Measurements from ENCODE around the gene CLCF1. TPM values are rescaled to one million over a fixed set of nuclear protein-coding genes. Genes with fewer than 3 reads are reported as not detected.

CLCF1 gene
- total and polyA plus RNA-seq, 2 of the 13 experiments (the other 11 are each of a cell fraction or from before 2014, with no cell fraction given), result 0.49 to 0.78 TPM

DNA sequence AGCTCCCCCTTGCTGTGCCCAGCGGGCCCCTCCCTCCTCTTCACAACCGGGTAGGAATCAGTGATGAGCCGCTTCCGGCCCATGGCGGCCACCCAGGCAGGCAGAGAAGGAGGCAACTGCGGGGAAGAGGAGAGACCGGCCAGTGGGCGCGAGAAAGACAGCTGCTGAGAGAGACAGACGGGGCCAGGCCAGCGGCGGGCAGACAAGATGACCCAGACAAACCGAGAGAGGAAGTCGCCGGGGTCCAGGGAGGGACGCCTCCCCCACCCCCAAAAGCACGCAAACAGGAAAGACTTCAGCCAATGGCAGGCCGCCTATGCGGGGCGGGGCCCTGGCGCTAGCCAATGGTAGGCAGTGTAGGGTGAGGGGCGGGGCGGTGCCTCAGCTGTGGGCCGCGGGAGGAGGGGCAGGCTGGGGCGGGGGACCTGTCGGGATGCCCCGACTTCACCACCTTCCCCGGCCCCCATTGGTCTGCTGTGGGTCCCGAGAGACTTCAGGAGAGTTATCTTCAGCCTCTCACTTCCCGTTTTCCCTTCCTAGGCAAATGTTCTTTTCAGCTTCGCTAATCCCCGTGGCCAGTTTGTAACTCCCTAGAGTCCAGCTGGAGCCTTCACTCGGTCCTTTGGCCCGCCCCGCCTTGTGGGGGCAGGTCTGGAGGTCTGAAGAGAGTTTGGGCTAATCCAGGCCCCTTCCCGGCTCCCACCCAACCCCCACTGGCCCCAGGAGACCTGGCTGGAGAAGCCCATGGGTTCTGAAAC, 19.9 kb downstream of the CLCF1 start, which contains the start of gene POLD4 (continued):
- TF ChIP-seq ZNF367 (CRISPR knock-in tag; IDR thresholded peaks at IDR 0.05; ENCODE audit: borderline replicate concordance) (no peak), ZNF891 (CRISPR knock-in tag; IDR thresholded peaks at IDR 0.05) (peak; percentile 42; the same call in 1 of the 2 replicates), ZNF563 (CRISPR knock-in tag; IDR thresholded peaks at IDR 0.05) (no peak), POLR2AphosphoS5 (IDR thresholded peaks at IDR 0.05; ENCODE audit: low read depth, low read length) (peak; percentile 61), SP1 (IDR thresholded peaks at IDR 0.05) (no peak), SP1 (CRISPR knock-in tag; IDR thresholded peaks at IDR 0.05) (peak; percentile 86), MAFG (CRISPR knock-in tag; IDR thresholded peaks at IDR 0.05) (no peak), ZNF430 (CRISPR knock-in tag; IDR thresholded peaks at IDR 0.05) (no peak), TCF12 (IDR thresholded peaks at IDR 0.05) (no peak), TCF12 (CRISPR knock-in tag; IDR thresholded peaks at IDR 0.05) (peak; percentile 65; the same call in 1 of the 2 replicates), ZSCAN22 (CRISPR knock-in tag; IDR thresholded peaks at IDR 0.05) (no peak), LCORL (IDR thresholded peaks at IDR 0.05) (0 out of 2 replicates have a peak, but pooled peaks have one; percentile 11), LCORL (CRISPR knock-in tag; IDR thresholded peaks at IDR 0.05) (peak; percentile 65; the same call in 1 of the 2 replicates), ZNF317 (CRISPR knock-in tag; IDR thresholded peaks at IDR 0.05) (0 out of 2 replicates have a peak, but pooled peaks have one; percentile 46), TEAD2 (CRISPR knock-in tag; IDR thresholded peaks at IDR 0.05) (no peak), MEIS1 (CRISPR knock-in tag; IDR thresholded peaks at IDR 0.05; ENCODE audit: borderline replicate concordance) (peak; percentile 54; the same call in 1 of the 2 replicates), SRSF1 (optimal IDR thresholded peaks at IDR 0.05; ENCODE audit: low read depth, low read length) (peak; percentile 85), ZMAT3 (CRISPR knock-in tag; conservative IDR thresholded peaks at IDR 0.05) (peak; percentile 67; the same call in 1 of the 2 replicates), SIN3A (IDR thresholded peaks at IDR 0.05; ENCODE audit: borderline replicate concordance, low read depth, low read length) (peak; percentile 69; the same call in 1 of the 2 replicates), HNF4A (CRISPR knock-in tag; IDR thresholded peaks at IDR 0.05) (peak; percentile 4; the same call in 1 of the 2 replicates), MXI1 (IDR thresholded peaks at IDR 0.05; ENCODE audit: borderline replicate concordance, low read depth, low read length) (peak; percentile 43; the same call in 1 of the 3 replicates), ELF3 (CRISPR knock-in tag; IDR thresholded peaks at IDR 0.05) (peak; percentile 65), AGO2 (optimal IDR thresholded peaks at IDR 0.05; ENCODE audit: low read depth, low read length) (no peak), GABPB1 (CRISPR knock-in tag; IDR thresholded peaks at IDR 0.05) (peak; percentile 86)
- TF ChIP-seq, protein P1, sequence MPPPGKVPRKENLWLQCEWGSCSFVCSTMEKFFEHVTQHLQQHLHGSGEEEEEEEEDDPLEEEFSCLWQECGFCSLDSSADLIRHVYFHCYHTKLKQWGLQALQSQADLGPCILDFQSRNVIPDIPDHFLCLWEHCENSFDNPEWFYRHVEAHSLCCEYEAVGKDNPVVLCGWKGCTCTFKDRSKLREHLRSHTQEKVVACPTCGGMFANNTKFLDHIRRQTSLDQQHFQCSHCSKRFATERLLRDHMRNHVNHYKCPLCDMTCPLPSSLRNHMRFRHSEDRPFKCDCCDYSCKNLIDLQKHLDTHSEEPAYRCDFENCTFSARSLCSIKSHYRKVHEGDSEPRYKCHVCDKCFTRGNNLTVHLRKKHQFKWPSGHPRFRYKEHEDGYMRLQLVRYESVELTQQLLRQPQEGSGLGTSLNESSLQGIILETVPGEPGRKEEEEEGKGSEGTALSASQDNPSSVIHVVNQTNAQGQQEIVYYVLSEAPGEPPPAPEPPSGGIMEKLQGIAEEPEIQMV (CRISPR knock-in tag; IDR thresholded peaks at IDR 0.05; ENCODE audit: low read depth), result no peak
- TF ChIP-seq, protein P2, sequence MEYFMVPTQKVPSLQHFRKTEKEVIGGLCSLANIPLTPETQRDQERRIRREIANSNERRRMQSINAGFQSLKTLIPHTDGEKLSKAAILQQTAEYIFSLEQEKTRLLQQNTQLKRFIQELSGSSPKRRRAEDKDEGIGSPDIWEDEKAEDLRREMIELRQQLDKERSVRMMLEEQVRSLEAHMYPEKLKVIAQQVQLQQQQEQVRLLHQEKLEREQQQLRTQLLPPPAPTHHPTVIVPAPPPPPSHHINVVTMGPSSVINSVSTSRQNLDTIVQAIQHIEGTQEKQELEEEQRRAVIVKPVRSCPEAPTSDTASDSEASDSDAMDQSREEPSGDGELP (IDR thresholded peaks at IDR 0.05; ENCODE audit: borderline replicate concordance, low read depth), result peak; percentile 93
- TF ChIP-seq, protein P3, sequence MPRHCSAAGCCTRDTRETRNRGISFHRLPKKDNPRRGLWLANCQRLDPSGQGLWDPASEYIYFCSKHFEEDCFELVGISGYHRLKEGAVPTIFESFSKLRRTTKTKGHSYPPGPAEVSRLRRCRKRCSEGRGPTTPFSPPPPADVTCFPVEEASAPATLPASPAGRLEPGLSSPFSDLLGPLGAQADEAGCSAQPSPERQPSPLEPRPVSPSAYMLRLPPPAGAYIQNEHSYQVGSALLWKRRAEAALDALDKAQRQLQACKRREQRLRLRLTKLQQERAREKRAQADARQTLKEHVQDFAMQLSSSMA (CRISPR knock-in tag; IDR thresholded peaks at IDR 0.05), result no peak
- TF ChIP-seq, protein P4, sequence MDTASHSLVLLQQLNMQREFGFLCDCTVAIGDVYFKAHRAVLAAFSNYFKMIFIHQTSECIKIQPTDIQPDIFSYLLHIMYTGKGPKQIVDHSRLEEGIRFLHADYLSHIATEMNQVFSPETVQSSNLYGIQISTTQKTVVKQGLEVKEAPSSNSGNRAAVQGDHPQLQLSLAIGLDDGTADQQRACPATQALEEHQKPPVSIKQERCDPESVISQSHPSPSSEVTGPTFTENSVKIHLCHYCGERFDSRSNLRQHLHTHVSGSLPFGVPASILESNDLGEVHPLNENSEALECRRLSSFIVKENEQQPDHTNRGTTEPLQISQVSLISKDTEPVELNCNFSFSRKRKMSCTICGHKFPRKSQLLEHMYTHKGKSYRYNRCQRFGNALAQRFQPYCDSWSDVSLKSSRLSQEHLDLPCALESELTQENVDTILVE (CRISPR knock-in tag; IDR thresholded peaks at IDR 0.05), result 0 out of 2 replicates have a peak, but pooled peaks have one; percentile 62

All from HepG2 (cell line).